Chondrocyte (in vitro differentiated cells): Measurements from ENCODE around the gene IQCB1. TPM values are rescaled to one million over a fixed set of nuclear protein-coding genes. Genes with fewer than 3 reads are reported as not detected.

Experiments used
- DNase-seq: peaks from one replicate; pipeline ENCODE4 v3.0.0; 2021; ENCODE audit warnings: mixed read lengths, low spot score
- H3K27ac Mint-ChIP-seq: one replicate; pipeline ENCODE4 v1.8.0; 2021; ENCODE audit warnings: mild to moderate bottlenecking, moderate library complexity, mixed read lengths; ENCODE audit not compliant: unreplicated experiment
- H3K27me3 Mint-ChIP-seq: 2 replicates; pipeline ENCODE4 v1.8.0; 2021; ENCODE audit warnings: low read depth, mixed read lengths
- H3K36me3 Mint-ChIP-seq: 2 replicates; pipeline ENCODE4 v1.8.0; 2021; ENCODE audit warnings: low read depth, mixed read lengths
- H3K4me1 Mint-ChIP-seq: 2 replicates; pipeline ENCODE4 v1.8.0; 2021; ENCODE audit warnings: low read depth, mild to moderate bottlenecking, mixed read lengths
- H3K4me3 Mint-ChIP-seq: one replicate; pipeline ENCODE4 v1.8.0; 2021; ENCODE audit warnings: mild to moderate bottlenecking, moderate library complexity, mixed read lengths; ENCODE audit not compliant: unreplicated experiment
- H3K9me3 Mint-ChIP-seq: 2 replicates; pipeline ENCODE4 v1.8.0; 2021; ENCODE audit warnings: low read depth, mixed read lengths
- total RNA-seq: library from RNA; stranded (reverse); gene quantifications from 3 replicates; pipeline ENCODE4 v1.2.1, GENCODE V29; 2021
- TF ChIP-seq, protein P1 (sequence below): fragments of 200-600 bp; sonication (generic); IDR thresholded peaks from 2 replicates; pipeline ENCODE4 v1.5.0; 2021; ENCODE audit warnings: antibody characterized with exemption, mild to moderate bottlenecking, moderate library complexity

IQCB1 gene
- total RNA-seq, 1 donor from 2014 or later = 12.6 TPM

DNA sequence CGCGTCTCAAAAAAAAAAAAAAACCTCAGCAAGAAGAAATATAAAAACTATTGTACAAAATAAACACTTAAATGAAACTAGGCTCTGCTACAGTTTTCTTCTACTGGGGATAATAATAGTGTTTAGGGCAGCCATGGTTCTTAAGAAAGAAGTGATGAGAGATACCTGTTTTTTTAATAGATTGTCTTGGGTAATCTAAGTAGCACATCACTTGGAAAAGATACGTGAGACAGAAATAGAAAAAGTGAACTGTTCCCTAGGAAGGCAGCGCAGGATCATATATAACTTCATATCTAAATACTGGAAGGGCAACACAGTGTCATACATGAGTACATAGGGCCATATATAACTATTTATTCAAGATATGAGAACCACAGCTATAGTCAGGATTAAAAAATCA is 97.2 kb downstream of the IQCB1 start:
- Mint-ChIP-seq H3K36me3 (peaks cover 2% of the 10 kb centered on the region), H3K9me3 (peaks cover 4% of the 10 kb centered on the region), H3K4me3 (no peak overlapping the region), H3K4me1 (peaks cover 68% of the 10 kb centered on the region), H3K27ac (no peak overlapping the region), H3K27me3 (no peaks in the 10 kb centered on the region)
- TF ChIP-seq, protein P1, sequence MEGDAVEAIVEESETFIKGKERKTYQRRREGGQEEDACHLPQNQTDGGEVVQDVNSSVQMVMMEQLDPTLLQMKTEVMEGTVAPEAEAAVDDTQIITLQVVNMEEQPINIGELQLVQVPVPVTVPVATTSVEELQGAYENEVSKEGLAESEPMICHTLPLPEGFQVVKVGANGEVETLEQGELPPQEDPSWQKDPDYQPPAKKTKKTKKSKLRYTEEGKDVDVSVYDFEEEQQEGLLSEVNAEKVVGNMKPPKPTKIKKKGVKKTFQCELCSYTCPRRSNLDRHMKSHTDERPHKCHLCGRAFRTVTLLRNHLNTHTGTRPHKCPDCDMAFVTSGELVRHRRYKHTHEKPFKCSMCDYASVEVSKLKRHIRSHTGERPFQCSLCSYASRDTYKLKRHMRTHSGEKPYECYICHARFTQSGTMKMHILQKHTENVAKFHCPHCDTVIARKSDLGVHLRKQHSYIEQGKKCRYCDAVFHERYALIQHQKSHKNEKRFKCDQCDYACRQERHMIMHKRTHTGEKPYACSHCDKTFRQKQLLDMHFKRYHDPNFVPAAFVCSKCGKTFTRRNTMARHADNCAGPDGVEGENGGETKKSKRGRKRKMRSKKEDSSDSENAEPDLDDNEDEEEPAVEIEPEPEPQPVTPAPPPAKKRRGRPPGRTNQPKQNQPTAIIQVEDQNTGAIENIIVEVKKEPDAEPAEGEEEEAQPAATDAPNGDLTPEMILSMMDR = no peak
- no peak for DNase-seq

DNA sequence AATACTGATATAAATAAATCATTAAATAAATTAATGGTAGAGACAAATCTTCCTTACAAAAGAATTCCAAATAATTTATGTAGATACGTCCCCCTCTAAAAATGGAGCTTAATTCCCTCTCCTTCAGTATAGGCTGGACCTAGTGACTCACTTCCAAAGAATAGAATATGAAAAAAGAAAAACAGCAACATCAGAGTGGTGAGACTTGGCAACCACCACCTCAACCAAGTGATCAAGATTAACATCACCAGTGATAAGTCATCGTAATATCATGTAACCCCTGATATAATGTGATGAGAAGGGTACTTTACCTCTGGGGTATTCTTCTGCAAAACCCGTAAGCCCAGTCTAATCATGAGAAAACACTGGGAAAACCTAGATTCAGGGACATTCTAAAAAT is 98.7 kb downstream of the IQCB1 start:
- Mint-ChIP-seq H3K9me3 (no peaks in the 10 kb centered on the region), H3K4me1 (peaks cover 73% of the 10 kb centered on the region), H3K36me3 (no peaks in the 10 kb centered on the region), H3K27me3 (no peaks in the 10 kb centered on the region), H3K27ac (peak overlapping the region; percentile 51), H3K4me3 (no peak overlapping the region)
- no peak for DNase-seq
- TF ChIP-seq, protein P1 = no peak

DNA sequence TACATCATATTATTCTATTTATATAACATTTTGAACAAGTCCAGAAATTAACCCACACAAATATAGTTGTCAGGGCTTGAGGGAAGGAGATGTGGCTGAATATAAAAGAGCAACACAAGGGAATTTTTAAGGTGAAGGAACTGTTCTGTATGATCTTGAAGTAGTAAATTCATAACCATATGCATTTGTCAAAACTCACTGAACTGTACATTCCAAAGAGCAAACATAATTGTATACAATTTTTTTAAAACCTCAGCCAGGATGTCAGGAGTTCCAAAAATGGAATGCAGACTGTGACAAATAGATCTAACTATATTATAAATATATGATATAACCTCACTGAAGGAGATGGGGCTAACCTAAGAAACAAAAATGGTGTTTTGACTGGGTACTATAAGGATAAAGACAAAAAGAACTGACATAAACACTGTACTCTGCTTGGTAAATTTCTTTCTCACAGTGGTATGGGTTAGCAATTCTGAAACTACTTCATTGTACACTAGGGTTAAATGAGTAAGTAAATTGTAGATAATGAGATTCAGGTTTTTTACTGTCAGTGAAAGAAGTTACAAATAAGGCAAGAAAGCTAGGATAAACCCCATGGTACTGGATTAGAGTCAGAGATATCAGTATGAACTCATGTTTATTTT is 99.7 kb downstream of the IQCB1 start:
- Mint-ChIP-seq H3K4me1 (peaks cover 74% of the 10 kb centered on the region), H3K4me3 (no peak overlapping the region), H3K36me3 (no peaks in the 10 kb centered on the region), H3K27ac (peak overlapping the region; percentile 68), H3K9me3 (no peaks in the 10 kb centered on the region), H3K27me3 (no peaks in the 10 kb centered on the region)
- no peak for DNase-seq
- TF ChIP-seq, protein P1 = no peak

DNA sequence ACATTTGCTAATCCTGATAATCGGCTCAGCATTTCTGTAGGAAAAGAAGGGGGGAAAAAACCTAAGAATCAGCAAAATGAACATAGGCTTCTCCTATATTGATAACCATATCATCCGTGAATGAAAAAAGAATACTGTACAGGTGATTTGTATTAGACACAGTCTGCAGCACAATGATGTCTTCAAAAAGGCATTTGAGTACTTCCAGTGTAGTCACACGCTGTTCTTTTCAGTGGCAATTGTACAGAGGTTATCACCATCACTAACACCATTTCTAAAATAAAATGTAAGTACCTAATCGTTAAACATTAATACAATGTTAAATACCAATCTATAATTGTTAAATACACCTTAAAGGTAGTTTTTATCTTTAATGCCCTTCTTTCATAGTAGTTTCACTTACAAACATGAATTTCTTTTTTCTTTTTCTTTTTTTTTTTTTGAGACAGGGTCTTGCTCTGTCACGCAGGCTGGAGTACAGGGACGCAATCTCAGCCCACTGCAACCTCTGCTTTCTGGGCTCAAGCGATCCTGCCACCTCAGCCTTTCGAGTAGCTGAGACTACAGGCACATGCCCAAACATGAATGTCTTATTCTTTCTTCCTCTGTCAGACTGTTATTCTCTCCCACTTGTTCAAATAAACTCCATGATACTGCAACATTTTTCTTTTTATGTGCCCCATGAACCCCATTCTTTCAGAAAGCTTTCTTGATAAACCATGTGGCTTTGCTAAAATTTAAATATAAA is 103.7 kb downstream of the IQCB1 start:
- peaks cover 11% of the 10 kb centered on the region for H3K36me3 Mint-ChIP-seq
- no peaks in the 10 kb centered on the region for H3K27me3 Mint-ChIP-seq
- no peak for DNase-seq
- H3K4me3 Mint-ChIP-seq = no peak overlapping the region
- peak overlapping the region; percentile 93 for H3K27ac Mint-ChIP-seq
- TF ChIP-seq, protein P1 = no peak
- H3K9me3 Mint-ChIP-seq = no peaks in the 10 kb centered on the region
- peaks cover 45% of the 10 kb centered on the region for H3K4me1 Mint-ChIP-seq

DNA sequence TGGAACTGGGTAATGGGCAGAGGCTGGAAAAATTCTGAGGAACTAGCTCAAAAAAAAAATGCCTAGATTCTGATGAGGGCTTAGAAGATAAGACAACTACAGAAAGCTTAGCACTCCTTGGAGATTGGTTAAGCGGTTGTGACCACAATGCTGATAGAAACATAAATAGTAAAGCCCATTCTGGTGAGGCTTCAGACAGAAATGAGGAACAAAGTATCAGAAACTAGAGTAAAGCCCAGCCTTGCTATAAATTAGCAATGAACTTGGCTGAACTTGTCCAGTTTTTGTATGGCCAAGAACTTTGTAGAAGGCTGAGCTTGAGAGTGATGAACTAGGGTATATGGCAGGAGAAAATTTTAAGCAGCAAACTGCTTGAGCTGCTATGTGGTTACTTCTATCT is 110.7 kb downstream of the IQCB1 start:
- no peak overlapping the region for H3K27ac Mint-ChIP-seq
- H3K36me3 Mint-ChIP-seq = peaks cover 55% of the 10 kb centered on the region
- no peak overlapping the region for H3K4me3 Mint-ChIP-seq
- H3K4me1 Mint-ChIP-seq = no peaks in the 10 kb centered on the region
- no peaks in the 10 kb centered on the region for H3K27me3 Mint-ChIP-seq
- TF ChIP-seq, protein P1 = no peak
- DNase-seq = no peak
- H3K9me3 Mint-ChIP-seq = peaks cover 5% of the 10 kb centered on the region
